LNCaP clone FGC (cell line): ENCODE measurements around the gene CCDC138.

ENCODE experiments used
- DNase-seq: peaks from one replicate; pipeline ENCODE4 v3.0.0-alpha.2; 2011; ENCODE audit warnings: low read depth
- H3K4me3 ChIP-seq: 2 replicates; pipeline ENCODE4 v1.5.1; 2011; ENCODE audit warnings: mild to moderate bottlenecking, low read depth, low read length, control low read depth
- CTCF ChIP-seq: IDR thresholded peaks from 2 replicates; pipeline ENCODE4 v1.5.1; 2012; ENCODE audit warnings: mild to moderate bottlenecking; ENCODE audit not compliant: control insufficient read depth, insufficient read depth; ENCODE audit errors: extremely low read depth

Gene CCDC138

DNA sequence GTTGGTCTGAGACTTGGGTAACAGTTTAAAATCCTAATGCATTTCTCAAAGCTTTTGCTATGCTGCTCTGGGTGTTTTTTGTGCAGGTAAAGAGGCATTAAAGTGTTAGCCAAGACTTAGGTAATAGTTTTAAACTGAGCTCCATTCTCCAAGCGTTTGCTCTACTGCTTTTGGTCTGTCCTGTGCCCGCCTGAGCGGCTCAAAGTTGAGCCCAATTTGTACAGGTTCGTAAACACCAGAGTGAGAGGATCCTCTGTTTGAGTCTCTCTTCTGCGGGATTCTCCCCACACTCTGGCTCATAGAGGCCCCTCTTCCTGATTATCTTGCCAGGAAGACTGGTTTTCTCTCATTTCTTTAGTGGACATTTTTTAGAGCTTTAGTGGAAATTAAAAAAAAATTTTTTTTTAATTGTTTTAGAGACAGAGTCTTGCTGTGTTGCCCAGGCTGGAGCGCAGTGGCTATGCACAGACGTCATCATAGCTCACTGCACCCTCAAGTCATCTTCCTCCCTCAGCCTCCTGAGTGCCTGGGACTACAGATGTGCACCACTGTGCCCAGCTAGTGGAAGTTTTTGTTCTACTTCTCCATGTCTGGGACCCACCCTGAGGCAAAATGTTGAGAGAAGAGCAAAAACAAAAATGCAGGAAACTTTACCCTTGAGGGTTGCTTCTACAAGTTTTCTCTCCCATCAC, 16.6 kb downstream of the CCDC138 start:
- H3K4me3 ChIP-seq, result no peak overlapping the region
- no peak for TF ChIP-seq CTCF

GRCh38 chr2:108805032-108805431, 18.5 kb downstream of the CCDC138 start:
- no peak for TF ChIP-seq CTCF
- H3K4me3 ChIP-seq, result no peak overlapping the region
- DNase-seq, result no peak

More for the DNA sequence above, 16.6 kb downstream of the CCDC138 start:
- DNase-seq, result no peak

DNA sequence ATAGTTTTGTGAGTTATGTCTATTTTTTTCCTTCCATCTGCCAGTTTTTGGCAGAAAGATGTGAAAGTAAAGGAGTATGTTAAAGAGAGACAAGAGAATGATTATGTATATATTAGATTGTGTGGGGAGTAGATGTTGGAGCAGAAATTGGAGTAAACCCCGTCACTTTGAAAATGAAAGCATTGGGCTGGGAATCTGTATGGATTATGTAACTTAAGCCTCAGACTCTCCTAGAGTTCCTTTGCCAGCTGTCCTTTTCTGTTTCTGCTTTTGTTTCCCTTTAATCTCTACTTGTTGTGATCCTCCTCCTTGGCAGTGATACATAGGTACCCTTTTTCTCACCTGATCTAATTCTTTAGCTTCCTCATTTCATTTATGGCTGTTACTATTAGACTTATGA, 19.2 kb downstream of the CCDC138 start:
- DNase-seq, result no peak
- TF ChIP-seq CTCF, result no peak
- no peak overlapping the region for H3K4me3 ChIP-seq

GRCh38 chr2:108806371-108807113, 20.0 kb downstream of the CCDC138 start:
- TF ChIP-seq CTCF, result no peak
- no peak for DNase-seq
- no peak overlapping the region for H3K4me3 ChIP-seq

DNA sequence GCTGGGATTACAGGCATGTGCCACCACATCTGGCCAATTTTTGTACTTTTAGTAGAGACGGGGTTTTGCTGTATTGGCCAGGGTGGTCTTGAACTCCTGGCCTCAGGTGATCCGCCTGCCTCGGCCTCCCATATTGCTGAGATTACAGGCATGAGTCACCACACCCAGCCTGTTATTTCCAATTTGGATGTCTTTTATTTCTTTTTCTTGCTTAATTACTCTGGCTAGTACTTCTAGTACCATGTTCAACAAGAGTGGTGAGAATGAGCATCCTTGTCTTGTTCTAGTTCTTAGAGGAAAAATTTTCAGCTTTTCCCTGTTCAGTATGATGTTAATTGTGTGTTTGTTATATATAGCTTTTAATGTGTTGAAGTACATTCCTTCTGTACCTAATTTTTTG, 23.4 kb downstream of the CCDC138 start:
- no peak overlapping the region for H3K4me3 ChIP-seq
- no peak for DNase-seq
- TF ChIP-seq CTCF, result no peak

DNA sequence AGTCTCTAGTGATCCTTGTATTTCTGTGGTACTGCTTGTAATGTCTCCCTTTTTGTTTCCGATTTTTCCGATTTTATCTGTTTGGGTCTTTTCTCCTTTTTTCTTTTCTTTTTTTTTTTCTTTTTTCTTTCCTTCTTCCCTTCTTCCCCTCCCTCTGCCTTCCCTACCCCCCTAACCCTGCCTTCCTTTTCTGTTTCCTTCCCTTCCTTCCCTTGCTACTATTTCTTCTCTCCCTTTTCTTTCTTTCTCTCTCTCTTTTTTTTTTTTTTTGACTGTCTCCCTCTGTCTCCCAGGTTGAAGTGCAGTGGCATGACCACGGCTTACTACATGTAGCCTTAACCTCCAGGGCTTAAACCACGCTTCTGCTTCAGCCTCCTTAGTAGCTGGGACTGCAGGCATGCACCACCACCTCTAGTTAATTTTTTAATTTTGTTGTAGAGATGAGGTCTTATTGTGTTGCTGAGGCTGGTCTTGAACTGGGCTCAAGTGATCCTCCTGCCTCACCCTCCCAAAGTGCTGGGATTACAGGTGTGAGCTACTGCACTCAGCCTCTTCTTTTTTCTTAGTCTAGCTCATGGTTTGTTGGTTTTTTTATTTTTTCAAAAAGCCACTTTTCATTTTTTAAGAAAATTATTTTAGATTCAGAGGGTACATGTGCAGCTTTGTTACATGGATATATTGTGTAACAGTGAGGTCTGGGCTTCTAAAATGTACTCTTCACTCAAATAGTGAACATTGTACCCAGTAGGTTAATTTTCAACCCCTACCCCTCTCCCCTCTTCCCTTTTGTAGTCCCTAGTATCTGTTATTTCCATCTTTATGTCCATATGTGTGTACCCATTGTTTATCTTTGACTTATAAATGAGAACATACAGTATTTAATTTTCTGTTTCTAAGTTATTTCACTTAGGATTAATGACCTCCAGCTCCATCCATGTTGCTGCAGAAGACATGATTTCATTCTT, 24.7 kb downstream of the CCDC138 start:
- DNase-seq, result no peak
- no peak for TF ChIP-seq CTCF
- H3K4me3 ChIP-seq, result no peak overlapping the region
